GM21367 (cell line): ENCODE results near the gene CDH4.
"Not testable (repeated sequence)": the region's sequence is repeated elsewhere in the genome, so short reads cannot be mapped to it uniquely, and the experiment has no call there.

ENCODE experiments used
- ATAC-seq: cut with Tn5 transposase; IDR thresholded peaks from one replicate; pipeline ENCODE4 v1.9.1; 2021; ENCODE audit not compliant: unreplicated experiment

The CDH4 gene

GRCh38 chr20:61973515-61974356 lies 721.7 kb downstream of the CDH4 start:
- no peak for ATAC-seq

GRCh38 chr20:61974357-61974665 lies 722.2 kb downstream of the CDH4 start:
- ATAC-seq: no peak

GRCh38 chr20:61975407-61976129 lies 723.5 kb downstream of the CDH4 start:
- ATAC-seq: no peak

GRCh38 chr20:61976263-61976643 lies 724.2 kb downstream of the CDH4 start:
- ATAC-seq: no peak

- ATAC-seq: no peak
These were observed 724.8 kb downstream of the CDH4 start for GRCh38 chr20:61976644-61977418.

GRCh38 chr20:61977419-61977786 lies 725.3 kb downstream of the CDH4 start:
- no peak for ATAC-seq

GRCh38 chr20:61978491-61978890 lies 726.4 kb downstream of the CDH4 start:
- no peak for ATAC-seq

GRCh38 chr20:61979090-61979489 lies 727.0 kb downstream of the CDH4 start:
- ATAC-seq: no peak

- no peak for ATAC-seq
These were observed 727.9 kb downstream of the CDH4 start for GRCh38 chr20:61979701-61980635.

- no peak for ATAC-seq
These were observed 728.9 kb downstream of the CDH4 start for GRCh38 chr20:61980647-61981583.

- not testable (repeated sequence) for ATAC-seq
These were observed 729.6 kb downstream of the CDH4 start for GRCh38 chr20:61981691-61982090.

- ATAC-seq: no peak
These were observed 730.3 kb downstream of the CDH4 start for GRCh38 chr20:61982191-61982950.

- ATAC-seq: no peak
These were observed 730.9 kb downstream of the CDH4 start for GRCh38 chr20:61982951-61983315.

- no peak for ATAC-seq
These were observed 731.9 kb downstream of the CDH4 start for GRCh38 chr20:61983965-61984364.

- ATAC-seq: not testable (repeated sequence)
These were observed 732.4 kb downstream of the CDH4 start for GRCh38 chr20:61984431-61984830.

GRCh38 chr20:61985096-61985495 lies 733.0 kb downstream of the CDH4 start:
- no peak for ATAC-seq

GRCh38 chr20:61986762-61987321 lies 734.8 kb downstream of the CDH4 start:
- no peak for ATAC-seq

GRCh38 chr20:61988665-61989064 lies 736.6 kb downstream of the CDH4 start:
- ATAC-seq: no peak

GRCh38 chr20:61989741-61990140 lies 737.7 kb downstream of the CDH4 start:
- no peak for ATAC-seq
